GM18511 (cell line): ENCODE results near the gene GNMT.
"Not testable (repeated sequence)": the region's sequence is repeated elsewhere in the genome, so short reads cannot be mapped to it uniquely, and the experiment has no call there.

Experiments used
- ATAC-seq: cut with Tn5 transposase; IDR thresholded peaks from one replicate; pipeline ENCODE4 v1.9.1; 2021; ENCODE audit warnings: mild to moderate bottlenecking, moderate library complexity; ENCODE audit not compliant: unreplicated experiment

The GNMT gene

GRCh38 chr6:42940493-42941045 lies 20.0 kb upstream of the GNMT start:
- ATAC-seq: no peak

GRCh38 chr6:42941356-42941755 lies 19.2 kb upstream of the GNMT start:
- not testable (repeated sequence) for ATAC-seq

GRCh38 chr6:42942444-42942843 lies 18.1 kb upstream of the GNMT start:
- ATAC-seq: no peak

GRCh38 chr6:42947950-42948349 lies 12.6 kb upstream of the GNMT start:
- no peak for ATAC-seq

GRCh38 chr6:42952389-42952788 lies 8.2 kb upstream of the GNMT start:
- no peak for ATAC-seq

GRCh38 chr6:42954405-42954804 lies 6.1 kb upstream of the GNMT start:
- not testable (repeated sequence) for ATAC-seq

GRCh38 chr6:42958125-42958524 lies 2.4 kb upstream of the GNMT start:
- no peak for ATAC-seq

GRCh38 chr6:42959917-42960242 lies 674 bp upstream of the GNMT start:
- ATAC-seq: no peak

GRCh38 chr6:42961020-42961470 lies 491 bp downstream of the GNMT start:
- no peak for ATAC-seq

GRCh38 chr6:42962096-42962495 lies 1.5 kb downstream of the GNMT start:
- ATAC-seq: no peak

- no peak for ATAC-seq
Measured at GRCh38 chr6:42962502-42963178, 2.1 kb downstream of the GNMT start.

GRCh38 chr6:42963179-42963854 lies 2.8 kb downstream of the GNMT start:
- no peak for ATAC-seq

- no peak for ATAC-seq
Measured at GRCh38 chr6:42963855-42964605, 3.5 kb downstream of the GNMT start.

- no peak for ATAC-seq
Measured at GRCh38 chr6:42966571-42966970, 6.0 kb downstream of the GNMT start.

- no peak for ATAC-seq
Measured at GRCh38 chr6:42967228-42967627, 6.7 kb downstream of the GNMT start.

- no peak for ATAC-seq
Measured at GRCh38 chr6:42968126-42968701, 7.7 kb downstream of the GNMT start.

- no peak for ATAC-seq
Measured at GRCh38 chr6:42968783-42969182, 8.2 kb downstream of the GNMT start.

GRCh38 chr6:42969431-42969830 lies 8.9 kb downstream of the GNMT start:
- ATAC-seq: no peak

- no peak for ATAC-seq
Measured at GRCh38 chr6:42969934-42970333, 9.4 kb downstream of the GNMT start.

- ATAC-seq: no peak
Measured at GRCh38 chr6:42970871-42971612, 10.5 kb downstream of the GNMT start.
